Measurements from ENCODE around the gene CNOT10.

DNA sequence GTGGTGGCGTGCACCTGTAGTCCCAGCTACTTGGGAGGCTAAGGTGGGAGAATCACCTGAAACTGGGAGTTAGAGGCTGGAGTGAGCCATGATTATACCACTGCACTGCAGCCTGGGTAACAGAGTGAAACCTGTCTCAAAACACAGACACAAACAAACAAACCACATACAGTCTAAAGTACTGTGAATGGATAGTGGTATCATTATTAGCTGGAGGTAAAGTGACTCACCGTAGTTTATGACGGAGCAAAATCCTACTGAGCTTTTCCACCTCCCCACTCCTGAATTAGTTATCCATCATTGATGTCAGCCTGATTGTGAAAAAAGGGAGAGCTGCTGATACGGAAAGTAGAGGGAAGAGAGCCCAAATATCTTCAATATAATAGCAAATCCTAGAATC, 3.2 kb upstream of the CNOT10 start:
- TF ChIP-seq, protein P1, sequence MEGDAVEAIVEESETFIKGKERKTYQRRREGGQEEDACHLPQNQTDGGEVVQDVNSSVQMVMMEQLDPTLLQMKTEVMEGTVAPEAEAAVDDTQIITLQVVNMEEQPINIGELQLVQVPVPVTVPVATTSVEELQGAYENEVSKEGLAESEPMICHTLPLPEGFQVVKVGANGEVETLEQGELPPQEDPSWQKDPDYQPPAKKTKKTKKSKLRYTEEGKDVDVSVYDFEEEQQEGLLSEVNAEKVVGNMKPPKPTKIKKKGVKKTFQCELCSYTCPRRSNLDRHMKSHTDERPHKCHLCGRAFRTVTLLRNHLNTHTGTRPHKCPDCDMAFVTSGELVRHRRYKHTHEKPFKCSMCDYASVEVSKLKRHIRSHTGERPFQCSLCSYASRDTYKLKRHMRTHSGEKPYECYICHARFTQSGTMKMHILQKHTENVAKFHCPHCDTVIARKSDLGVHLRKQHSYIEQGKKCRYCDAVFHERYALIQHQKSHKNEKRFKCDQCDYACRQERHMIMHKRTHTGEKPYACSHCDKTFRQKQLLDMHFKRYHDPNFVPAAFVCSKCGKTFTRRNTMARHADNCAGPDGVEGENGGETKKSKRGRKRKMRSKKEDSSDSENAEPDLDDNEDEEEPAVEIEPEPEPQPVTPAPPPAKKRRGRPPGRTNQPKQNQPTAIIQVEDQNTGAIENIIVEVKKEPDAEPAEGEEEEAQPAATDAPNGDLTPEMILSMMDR (IDR thresholded peaks at IDR 0.05; ENCODE audit: low read length), result no peak
- no peak for TF ChIP-seq EZH2 (IDR thresholded peaks at IDR 0.05; ENCODE audit: borderline replicate concordance, low read length)

Data from OCI-LY1 (cell line).